GM11168 (cell line): ENCODE results near the gene POLL.
"Not testable (repeated sequence)": the region's sequence is repeated elsewhere in the genome, so short reads cannot be mapped to it uniquely, and the experiment has no call there.

ENCODE experiments used
- in situ Hi-C: fragments of 300-500 bp; cut with MboI; formaldehyde crosslinking; loops from one replicate; pipeline ENCODE4 v1.12.0; 2022; ENCODE audit warnings: low sequenced_read_pairs; ENCODE audit not compliant: unreplicated experiment

POLL gene

GRCh38 chr10:101612086-101612485 is 24.0 kb upstream of the POLL start:
- in situ Hi-C loops, result no loop called here

- in situ Hi-C loops, result no loop called here
Measured at GRCh38 chr10:101611096-101611905, 23.2 kb upstream of the POLL start.

- in situ Hi-C loops, result no loop called here
Measured at GRCh38 chr10:101609481-101609880, 21.4 kb upstream of the POLL start.

- in situ Hi-C loops, result no loop called here
Measured at GRCh38 chr10:101607124-101607523, 19.1 kb upstream of the POLL start.

- in situ Hi-C loops, result no loop called here
Measured at GRCh38 chr10:101602761-101603398, 14.8 kb upstream of the POLL start.

GRCh38 chr10:101601541-101601940 is 13.5 kb upstream of the POLL start:
- in situ Hi-C loops, result no loop called here

GRCh38 chr10:101597091-101597900 is 9.2 kb upstream of the POLL start:
- in situ Hi-C loops, result no loop called here

- in situ Hi-C loops, result no loop called here
Measured at GRCh38 chr10:101595591-101596433, 7.8 kb upstream of the POLL start.

GRCh38 chr10:101593331-101593730 is 5.3 kb upstream of the POLL start:
- in situ Hi-C loops, result not testable (repeated sequence)

GRCh38 chr10:101588879-101589278 is 822 bp upstream of the POLL start:
- in situ Hi-C loops, result no loop called here

GRCh38 chr10:101585841-101586240 is 2.2 kb downstream of the POLL start:
- in situ Hi-C loops, result no loop called here

- in situ Hi-C loops, result no loop called here
Measured at GRCh38 chr10:101580486-101581399, 7.3 kb downstream of the POLL start.

GRCh38 chr10:101579516-101579870 is 8.6 kb downstream of the POLL start:
- in situ Hi-C loops, result no loop called here

GRCh38 chr10:101578803-101579515 is 9.1 kb downstream of the POLL start:
- in situ Hi-C loops, result no loop called here

- in situ Hi-C loops, result no loop called here
Measured at GRCh38 chr10:101578192-101578591, 9.9 kb downstream of the POLL start.

GRCh38 chr10:101577121-101577871 is 10.8 kb downstream of the POLL start:
- in situ Hi-C loops, result no loop called here

GRCh38 chr10:101576211-101576863 is 11.7 kb downstream of the POLL start:
- in situ Hi-C loops, result no loop called here
